Stimulated activated CD8-positive, alpha-beta memory T cell treated with anti-CD3 and anti-CD28 coated beads, Interleukin-2, amount 100 ng/mL, for 1 hour (primary cell): ENCODE measurements around the gene YJU2.
A peak's percentile ranks its signal among the peaks of the same experiment; 100 is the strongest.

Source experiments
- DNase-seq, 2 donors: peaks; one replicate each; pipeline ENCODE4 v3.0.0-alpha.2; 2020; ENCODE audit warnings: low read depth in 2 of 2

Gene YJU2

DNA sequence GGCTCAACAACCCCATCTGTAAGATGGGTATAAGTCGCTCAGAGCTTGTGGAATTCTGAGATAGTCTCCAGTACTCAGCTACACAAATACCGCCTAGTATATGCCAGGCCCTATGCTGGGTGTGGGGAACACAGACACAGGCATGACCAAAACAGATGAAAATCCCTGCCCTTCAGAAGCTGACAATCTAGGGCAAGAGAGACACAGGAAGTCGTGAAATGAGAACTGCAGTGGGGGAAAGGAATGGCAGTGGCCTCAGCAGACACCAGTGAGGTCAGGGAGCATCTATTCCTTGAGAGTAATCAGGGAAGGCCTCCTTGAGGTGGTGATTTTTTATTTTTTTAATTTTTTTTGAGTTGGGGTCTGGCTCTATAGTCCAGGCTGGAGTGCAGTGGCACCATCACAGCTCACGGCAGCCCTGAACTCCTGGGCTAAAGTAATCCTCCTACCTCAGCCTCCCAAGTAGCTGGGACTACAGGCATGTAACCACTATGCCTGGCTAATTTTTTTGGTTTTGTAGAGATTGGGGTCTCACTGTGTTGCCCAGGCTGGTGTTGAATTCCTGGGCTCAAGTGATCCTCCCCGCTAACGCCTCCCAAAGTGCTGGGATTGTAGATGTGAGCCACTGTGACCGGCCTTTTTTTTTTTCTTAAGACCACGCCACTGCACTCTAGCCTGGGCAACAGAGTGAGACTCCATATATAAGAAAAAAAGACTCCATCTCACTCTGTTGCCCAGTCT is 52.1 kb downstream of the YJU2 start:
- no peak for DNase-seq

DNA sequence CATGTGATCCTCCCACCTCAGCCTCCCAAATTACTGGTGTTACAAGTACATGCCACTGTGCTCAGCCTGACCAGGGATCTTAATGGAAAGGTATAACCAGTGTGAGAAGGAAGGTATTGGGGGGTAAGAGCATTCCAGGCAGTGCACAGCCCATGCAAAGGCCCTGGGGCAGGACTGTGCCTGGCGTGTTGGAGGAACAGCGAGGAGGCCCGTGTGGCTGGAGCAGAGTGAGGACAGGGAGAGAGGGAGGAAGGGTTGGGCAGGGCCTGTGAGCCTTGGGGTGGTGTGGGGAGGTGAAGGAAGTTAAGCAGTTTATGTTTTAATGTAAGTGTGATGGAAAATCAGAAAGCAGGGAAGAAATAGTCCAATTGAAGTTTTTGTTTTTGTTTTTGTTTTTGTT is 53.7 kb downstream of the YJU2 start:
- DNase-seq, result no peak

DNA sequence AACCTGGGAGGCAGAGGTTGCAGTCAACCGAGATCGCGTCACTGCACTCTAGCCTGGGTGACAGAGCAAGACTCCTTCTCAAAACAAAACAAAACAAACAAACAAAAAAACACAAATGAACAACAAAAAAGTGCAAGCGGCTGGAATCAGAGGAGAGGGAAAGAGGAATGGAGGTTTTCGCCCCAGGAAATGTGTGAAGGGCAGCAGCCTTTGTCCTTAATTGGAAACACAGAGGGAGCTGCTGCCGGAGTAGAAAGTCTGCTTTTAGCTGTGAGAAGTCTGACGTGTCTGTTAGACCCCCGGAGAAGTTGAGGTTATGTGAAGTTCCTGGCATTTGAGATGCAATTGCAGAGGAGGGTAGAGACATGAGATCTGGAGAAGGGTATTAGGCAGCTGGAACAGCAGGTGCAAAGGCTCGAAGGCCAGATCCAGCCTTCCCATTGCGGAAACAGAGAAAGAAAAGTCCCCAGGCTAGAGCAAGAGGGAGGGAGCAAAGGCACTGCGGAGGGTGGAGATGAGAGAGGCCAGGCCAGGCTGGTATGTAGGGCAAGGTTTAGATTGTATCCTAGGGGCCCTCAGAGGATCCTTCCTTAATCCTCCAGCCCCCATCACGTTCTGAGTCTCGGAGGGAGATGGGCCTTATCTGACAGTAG is 54.8 kb downstream of the YJU2 start:
- DNase-seq, result no peak

DNA sequence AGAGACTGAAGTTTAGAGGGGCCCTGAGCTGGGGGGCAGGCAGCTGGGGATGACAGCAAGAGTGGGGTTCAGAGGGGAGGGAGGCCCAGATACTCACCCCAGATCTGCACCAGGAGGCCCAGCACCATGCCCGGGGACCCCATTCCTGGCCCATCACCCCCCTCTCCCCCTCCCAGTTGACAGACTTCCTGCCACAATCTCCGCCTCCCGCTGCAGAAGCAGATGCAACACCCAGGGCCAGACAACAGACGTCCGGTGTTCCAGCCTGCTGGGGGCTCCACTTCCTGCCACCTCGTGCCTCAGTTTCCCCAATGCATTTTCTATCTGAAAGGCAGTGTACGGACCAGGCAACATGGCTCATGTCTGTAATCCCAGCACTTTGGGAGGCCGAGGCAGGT is 55.4 kb downstream of the YJU2 start, which contains the start of gene TMIGD2:
Gene TMIGD2, minus strand, starts transcription at position 147 of the 398 bp plus-strand sequence. Its CDS starts 4 bp downstream, at position 143.
- no peak for DNase-seq

- no peak for DNase-seq
These were observed 57.1 kb downstream of the YJU2 start for GRCh38 chr19:4303819-4304537.

DNA sequence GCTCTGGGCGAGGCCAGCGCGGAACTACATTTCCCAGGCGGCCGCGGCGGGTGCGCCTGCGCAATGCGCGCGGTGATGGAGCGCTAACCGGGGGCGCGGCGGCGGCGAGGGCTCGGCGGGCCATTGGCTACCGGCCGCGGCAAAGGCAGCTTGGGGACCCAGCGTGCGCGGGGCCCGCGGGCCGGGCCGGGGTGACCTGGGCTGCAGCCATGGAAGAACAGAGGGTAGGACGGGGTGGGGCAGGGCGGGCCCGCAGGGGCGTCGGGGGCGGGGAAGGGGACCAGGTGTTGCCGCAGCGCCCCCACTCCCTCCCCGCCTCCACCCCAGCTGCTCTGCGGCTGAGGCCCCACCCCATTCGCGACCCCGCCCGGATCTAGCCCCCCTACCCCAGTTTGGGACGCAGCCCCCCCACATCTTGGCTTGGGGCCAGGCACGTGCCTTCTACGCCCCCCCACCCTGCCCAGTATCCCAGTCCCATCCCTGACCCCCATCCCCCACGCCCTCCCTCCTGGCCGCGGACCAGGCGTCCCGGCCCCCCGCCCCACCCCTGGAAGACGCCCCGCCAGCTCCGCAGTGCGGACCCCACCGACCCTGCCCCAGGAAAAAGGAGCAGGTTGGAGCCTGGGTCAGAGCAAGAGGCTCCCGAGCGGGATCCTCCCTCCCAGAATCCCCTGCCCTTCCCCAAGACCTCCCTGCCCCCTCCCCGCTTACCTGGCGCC is 57.8 kb downstream of the YJU2 start, which contains the start of gene FSD1:
Gene FSD1, plus strand, starts transcription at position 61 of the 719 bp plus-strand sequence. Its CDS starts 149 bp downstream, at position 210.
- peak; percentile 33 to 40 for DNase-seq

GRCh38 chr19:4305257-4305612 is 58.4 kb downstream of the YJU2 start:
- DNase-seq, result no peak

- DNase-seq, result no peak
These were observed 58.8 kb downstream of the YJU2 start for GRCh38 chr19:4305659-4306058.

DNA sequence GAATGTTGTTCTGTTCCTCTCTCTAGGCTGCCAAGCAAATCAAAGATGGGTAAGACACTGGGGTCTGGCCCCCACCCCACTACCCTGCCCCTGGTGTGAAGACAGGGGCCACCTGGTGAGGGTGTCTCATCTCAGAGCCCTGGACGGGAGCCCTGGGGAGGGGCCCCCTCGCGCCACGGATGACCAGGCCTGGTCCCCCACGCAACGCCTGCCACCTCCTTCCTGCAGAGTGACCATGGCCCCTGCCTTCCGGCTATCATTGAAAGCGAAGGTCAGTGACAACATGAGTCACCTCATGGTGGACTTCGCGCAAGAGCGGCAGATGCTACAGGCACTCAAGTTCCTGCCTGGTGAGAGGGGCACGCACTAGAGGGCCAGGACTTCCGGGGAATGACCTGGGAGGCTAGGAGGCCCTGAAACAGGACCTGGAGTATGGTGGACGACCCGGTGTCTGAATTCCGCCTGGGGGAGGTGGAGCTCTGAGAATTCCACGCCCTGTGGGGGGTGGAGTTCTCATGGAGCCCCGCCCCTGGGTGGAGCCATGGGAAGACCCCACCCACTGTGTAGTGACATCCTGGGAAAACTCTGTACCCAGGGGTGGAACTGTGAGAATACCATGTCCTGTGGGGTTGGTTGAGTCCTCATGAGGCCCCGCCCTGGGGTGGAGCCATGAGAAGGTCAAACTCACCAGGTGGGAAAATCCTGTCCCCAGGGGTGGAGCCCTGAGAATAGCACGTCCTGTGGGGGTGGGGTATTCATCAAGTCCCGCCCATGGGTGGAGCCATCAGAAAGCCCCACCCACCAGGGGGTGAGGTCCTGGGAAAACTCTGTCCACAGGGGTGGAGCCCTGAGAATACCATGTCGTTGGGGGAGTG is 63.6 kb downstream of the YJU2 start:
- DNase-seq, result no peak

- no peak for DNase-seq
These were observed 67.1 kb downstream of the YJU2 start for GRCh38 chr19:4313847-4314490.

GRCh38 chr19:4316956-4317355 is 70.1 kb downstream of the YJU2 start:
- DNase-seq, result no peak

GRCh38 chr19:4318460-4318859 is 71.6 kb downstream of the YJU2 start:
- no peak for DNase-seq
